A549 (cell line): ENCODE results near the gene GNRHR.

Experiments used
- BHLHE40 ChIP-seq: IDR thresholded peaks from 2 replicates; pipeline ENCODE4 v1.6.1; 2012; ENCODE audit warnings: low read depth, low read length, inconsistent platforms
- FOSL2 ChIP-seq, 2 experiments: fragments of 450-650 bp in 1 of 2; fragments of >200 bp in 1 of 2; sonication (Bioruptor Twin) in 1 of 2; formaldehyde crosslinking; IDR thresholded peaks; 2 replicates each; pipeline versions ENCODE4 v1.5.0 to v1.6.1; 2016 to 2020; ENCODE audit warnings: mild to moderate bottlenecking in 1 of 2, moderate library complexity in 1 of 2
- JUN ChIP-seq, 2 experiments: fragments of >200 bp; sonication (Bioruptor Twin); formaldehyde crosslinking; IDR thresholded peaks; 2 replicates in 1 of 2; 3 replicates in 1 of 2; pipeline ENCODE4 v1.6.1; 2016 to 2017
- KDM5A ChIP-seq: fragments of 200-600 bp; sonication (generic); IDR thresholded peaks from 2 replicates; pipeline ENCODE4 v1.6.1; 2016; ENCODE audit warnings: antibody characterized with exemption, mild to moderate bottlenecking
- MAZ ChIP-seq: fragments of 150-350 bp; IDR thresholded peaks from 2 replicates; pipeline ENCODE4 v1.6.1; 2014; ENCODE audit warnings: antibody characterized with exemption, low read depth, low read length, borderline replicate concordance
- POLR2A ChIP-seq: IDR thresholded peaks from 2 replicates; pipeline ENCODE4 v1.6.1; 2012; ENCODE audit warnings: mild to moderate bottlenecking, low read length
- TF ChIP-seq, protein P1 (sequence below): fragments of >200 bp; sonication (Bioruptor Twin); formaldehyde crosslinking; IDR thresholded peaks from 3 replicates; pipeline ENCODE4 v1.5.1; 2016
- TF ChIP-seq, protein P2 (sequence below): fragments of 450-650 bp; IDR thresholded peaks from 2 replicates; pipeline ENCODE4 v1.6.1; 2014; ENCODE audit warnings: antibody characterized with exemption

DNA sequence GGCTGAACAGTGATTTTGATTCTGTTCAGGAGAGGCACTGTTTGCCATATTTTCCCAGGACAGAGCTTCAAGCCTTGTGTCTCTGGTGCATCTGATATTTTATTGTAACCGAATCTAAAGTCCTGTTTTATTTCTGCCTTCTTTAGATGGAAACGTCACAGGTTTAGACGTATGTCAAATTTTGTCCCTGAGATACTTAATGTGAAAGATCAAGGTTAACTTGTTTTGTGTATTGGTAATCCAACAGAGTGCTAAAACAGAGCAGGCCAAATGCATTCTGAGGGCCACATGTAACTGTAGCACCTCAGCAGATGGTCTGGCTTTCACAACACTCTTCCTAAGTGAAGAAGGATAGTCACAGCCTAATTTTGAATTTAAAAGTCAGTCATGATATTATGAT is at the start of gene GNRHR:
- no peak for TF ChIP-seq MAZ
- TF ChIP-seq, protein P1, sequence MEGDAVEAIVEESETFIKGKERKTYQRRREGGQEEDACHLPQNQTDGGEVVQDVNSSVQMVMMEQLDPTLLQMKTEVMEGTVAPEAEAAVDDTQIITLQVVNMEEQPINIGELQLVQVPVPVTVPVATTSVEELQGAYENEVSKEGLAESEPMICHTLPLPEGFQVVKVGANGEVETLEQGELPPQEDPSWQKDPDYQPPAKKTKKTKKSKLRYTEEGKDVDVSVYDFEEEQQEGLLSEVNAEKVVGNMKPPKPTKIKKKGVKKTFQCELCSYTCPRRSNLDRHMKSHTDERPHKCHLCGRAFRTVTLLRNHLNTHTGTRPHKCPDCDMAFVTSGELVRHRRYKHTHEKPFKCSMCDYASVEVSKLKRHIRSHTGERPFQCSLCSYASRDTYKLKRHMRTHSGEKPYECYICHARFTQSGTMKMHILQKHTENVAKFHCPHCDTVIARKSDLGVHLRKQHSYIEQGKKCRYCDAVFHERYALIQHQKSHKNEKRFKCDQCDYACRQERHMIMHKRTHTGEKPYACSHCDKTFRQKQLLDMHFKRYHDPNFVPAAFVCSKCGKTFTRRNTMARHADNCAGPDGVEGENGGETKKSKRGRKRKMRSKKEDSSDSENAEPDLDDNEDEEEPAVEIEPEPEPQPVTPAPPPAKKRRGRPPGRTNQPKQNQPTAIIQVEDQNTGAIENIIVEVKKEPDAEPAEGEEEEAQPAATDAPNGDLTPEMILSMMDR: no peak
- TF ChIP-seq POLR2A: no peak
- no peak for TF ChIP-seq JUN (IDR thresholded peaks at IDR 0.05)
- TF ChIP-seq KDM5A: no peak
- TF ChIP-seq, protein P2, sequence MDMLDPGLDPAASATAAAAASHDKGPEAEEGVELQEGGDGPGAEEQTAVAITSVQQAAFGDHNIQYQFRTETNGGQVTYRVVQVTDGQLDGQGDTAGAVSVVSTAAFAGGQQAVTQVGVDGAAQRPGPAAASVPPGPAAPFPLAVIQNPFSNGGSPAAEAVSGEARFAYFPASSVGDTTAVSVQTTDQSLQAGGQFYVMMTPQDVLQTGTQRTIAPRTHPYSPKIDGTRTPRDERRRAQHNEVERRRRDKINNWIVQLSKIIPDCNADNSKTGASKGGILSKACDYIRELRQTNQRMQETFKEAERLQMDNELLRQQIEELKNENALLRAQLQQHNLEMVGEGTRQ: no peak
- TF ChIP-seq FOSL2 (IDR thresholded peaks at IDR 0.05): no peak
- no peak for TF ChIP-seq FOSL2 (CRISPR knock-in tag; IDR thresholded peaks at IDR 0.05)
- TF ChIP-seq BHLHE40: no peak
